HepG2 (cell line): ENCODE data around the gene DLL1. TPM values are rescaled to one million over a fixed set of nuclear protein-coding genes. Genes with fewer than 3 reads are reported as not detected.
A peak's percentile ranks its signal among the peaks of the same experiment; 100 is the strongest.

Experiments
- CREB1 ChIP-seq, 2 experiments: fragments of 450-650 bp in 1 of 2; IDR thresholded peaks; 2 replicates each; pipeline ENCODE4 v1.6.1; 2016 to 2017; ENCODE audit warnings: control low read depth in 1 of 2, mild to moderate bottlenecking in 1 of 2, missing compliant biosample characterization in 1 of 2, missing genetic modification characterization in 1 of 2
- FOXO1 ChIP-seq: sonication (generic); formaldehyde crosslinking; IDR thresholded peaks from 2 replicates; pipeline ENCODE4 v1.4.0; 2020; ENCODE audit warnings: missing genetic modification reagents
- HMGA1 ChIP-seq: sonication (generic); formaldehyde crosslinking; conservative IDR thresholded peaks from 2 replicates; pipeline ENCODE4 v1.4.0; 2020; ENCODE audit warnings: missing genetic modification reagents
- HNF4A ChIP-seq: sonication (generic); formaldehyde crosslinking; IDR thresholded peaks from 2 replicates; pipeline ENCODE4 v1.4.0; 2020; ENCODE audit warnings: missing genetic modification reagents
- HOXA5 ChIP-seq: sonication (generic); formaldehyde crosslinking; IDR thresholded peaks from 2 replicates; pipeline ENCODE4 v1.4.0; 2020; ENCODE audit warnings: missing genetic modification reagents
- KLF11 ChIP-seq: IDR thresholded peaks from 2 replicates; pipeline ENCODE4 v1.6.1; 2016; ENCODE audit warnings: missing compliant biosample characterization
- MLLT10 ChIP-seq: sonication (generic); formaldehyde crosslinking; IDR thresholded peaks from 2 replicates; pipeline ENCODE4 v1.4.0; 2020; ENCODE audit warnings: missing genetic modification reagents
- NCOA1 ChIP-seq: sonication (generic); formaldehyde crosslinking; IDR thresholded peaks from 2 replicates; pipeline ENCODE4 v1.9.0; 2021; ENCODE audit warnings: missing genetic modification reagents
- NR2C2 ChIP-seq: sonication (generic); formaldehyde crosslinking; IDR thresholded peaks from 2 replicates; pipeline ENCODE4 v1.4.0; 2020; ENCODE audit warnings: missing genetic modification reagents, mild to moderate bottlenecking, moderate library complexity, borderline replicate concordance
- RFX5 ChIP-seq: IDR thresholded peaks from 2 replicates; pipeline ENCODE4 v1.6.1; 2011; ENCODE audit warnings: low read depth, low read length, improper control_type of control experiment
- THYN1 ChIP-seq: sonication (generic); formaldehyde crosslinking; IDR thresholded peaks from 2 replicates; pipeline ENCODE4 v1.8.1; 2023; ENCODE audit warnings: low read depth, mild to moderate bottlenecking, moderate library complexity, missing genetic modification reagents, borderline replicate concordance
- TSC22D2 ChIP-seq: sonication (generic); formaldehyde crosslinking; IDR thresholded peaks from 2 replicates; pipeline ENCODE4 v1.5.1; 2020; ENCODE audit warnings: missing genetic modification reagents, mild to moderate bottlenecking, borderline replicate concordance
- ZBTB43 ChIP-seq: sonication (generic); formaldehyde crosslinking; conservative IDR thresholded peaks from 2 replicates; pipeline ENCODE4 v1.4.0; 2020; ENCODE audit warnings: missing genetic modification reagents
- ZFP36 ChIP-seq: fragments of 150-350 bp; IDR thresholded peaks from 2 replicates; pipeline ENCODE4 v1.6.1; 2018; ENCODE audit warnings: borderline replicate concordance, low read length, low read depth; ENCODE audit not compliant: partially characterized antibody
- ZKSCAN1 ChIP-seq: fragments of 150-350 bp; IDR thresholded peaks from 2 replicates; pipeline ENCODE4 v1.6.1; 2014; ENCODE audit warnings: low read length
- ZNF234 ChIP-seq: sonication (generic); formaldehyde crosslinking; conservative IDR thresholded peaks from 2 replicates; pipeline ENCODE4 v1.5.1; 2020; ENCODE audit warnings: mild to moderate bottlenecking, missing genetic modification reagents
- ZNF260 ChIP-seq: sonication (generic); formaldehyde crosslinking; IDR thresholded peaks from 2 replicates; pipeline ENCODE4 v1.4.0; 2020; ENCODE audit warnings: missing genetic modification reagents, low read depth, mild to moderate bottlenecking, borderline replicate concordance
- ZNF33A ChIP-seq: sonication (generic); formaldehyde crosslinking; IDR thresholded peaks from 2 replicates; pipeline ENCODE4 v1.5.1; 2020; ENCODE audit warnings: missing genetic modification reagents, mild to moderate bottlenecking, moderate library complexity, borderline replicate concordance
- ZNF367 ChIP-seq: sonication (generic); formaldehyde crosslinking; IDR thresholded peaks from 2 replicates; pipeline ENCODE4 v1.4.0; 2020; ENCODE audit warnings: missing genetic modification reagents, borderline replicate concordance
- ZNF446 ChIP-seq: sonication (generic); formaldehyde crosslinking; IDR thresholded peaks from 2 replicates; pipeline ENCODE4 v1.5.0; 2020; ENCODE audit warnings: mild to moderate bottlenecking, missing genetic modification reagents
- ZNF510 ChIP-seq: sonication (generic); formaldehyde crosslinking; IDR thresholded peaks from 2 replicates; pipeline ENCODE4 v1.4.0; 2020; ENCODE audit warnings: low read depth, mild to moderate bottlenecking, missing genetic modification reagents
- polyA plus RNA-seq, 8 experiments: library from polyadenylated mRNA; depleted of rRNA in 3 of 8; stranded (reverse) in 7 of 8; unstranded in 1 of 8; fragments of >200 nt; fragmentation: Illumina TruSeq in 4 of 8; extraction: Trizol in 4 of 8; gene quantifications; 2 replicates each; pipeline versions ENCODE4 v1.2.1 to v1.2.3, GENCODE V29; 2011 to 2016; ENCODE audit warnings: low read depth in 4 of 8, missing spikeins in 1 of 8, mixed read lengths in 1 of 8; ENCODE audit not compliant: insufficient read depth in 1 of 8
- total RNA-seq, 5 experiments: library from RNA; depleted of rRNA; stranded (reverse); fragments of >200 nt; fragmentation: Illumina TruSeq; extraction: Trizol; gene quantifications; 2 replicates each; pipeline ENCODE4 v1.2.3, GENCODE V29; 2016; ENCODE audit warnings: low read depth in 1 of 5
- TF ChIP-seq, protein P1 (sequence below): sonication (generic); formaldehyde crosslinking; IDR thresholded peaks from 2 replicates; pipeline ENCODE4 v1.5.1; 2020; ENCODE audit warnings: mild to moderate bottlenecking, moderate library complexity, missing genetic modification reagents
- TF ChIP-seq, protein P2 (sequence below): IDR thresholded peaks from 2 replicates; pipeline ENCODE4 v1.4.0; 2020; ENCODE audit warnings: mild to moderate bottlenecking, missing genetic modification reagents
- TF ChIP-seq, protein P3 (sequence below): sonication (generic); formaldehyde crosslinking; IDR thresholded peaks from 2 replicates; pipeline ENCODE4 v1.5.0; 2020; ENCODE audit warnings: missing genetic modification reagents

Gene DLL1
- total and polyA plus RNA-seq, 2 of the 13 experiments (the other 11 are each of a cell fraction or from before 2014, with no cell fraction given): not detected

- TF ChIP-seq NR2C2 (CRISPR knock-in tag) (no peak), ZNF510 (no peak), HOXA5 (CRISPR knock-in tag) (0 out of 2 replicates have a peak, but pooled peaks have one; percentile 27), HMGA1 (no peak), FOXO1 (CRISPR knock-in tag) (no peak), RFX5 (no peak), ZBTB43 (CRISPR knock-in tag) (no peak), TSC22D2 (CRISPR knock-in tag) (no peak), ZNF260 (CRISPR knock-in tag) (0 out of 2 replicates have a peak, but pooled peaks have one; percentile 11), HNF4A (CRISPR knock-in tag) (no peak), NCOA1 (no peak), CREB1 (IDR thresholded peaks at IDR 0.05) (no peak), CREB1 (CRISPR knock-in tag; IDR thresholded peaks at IDR 0.05) (no peak), ZFP36 (no peak), KLF11 (no peak), THYN1 (CRISPR knock-in tag) (no peak), MLLT10 (CRISPR knock-in tag) (no peak), ZNF367 (0 out of 2 replicates have a peak, but pooled peaks have one; percentile 29), ZKSCAN1 (no peak), ZNF33A (CRISPR knock-in tag) (no peak), ZNF446 (peak; percentile 88; the same call in 1 of the 2 replicates), ZNF234 (CRISPR knock-in tag) (no peak)
- TF ChIP-seq, protein P1, sequence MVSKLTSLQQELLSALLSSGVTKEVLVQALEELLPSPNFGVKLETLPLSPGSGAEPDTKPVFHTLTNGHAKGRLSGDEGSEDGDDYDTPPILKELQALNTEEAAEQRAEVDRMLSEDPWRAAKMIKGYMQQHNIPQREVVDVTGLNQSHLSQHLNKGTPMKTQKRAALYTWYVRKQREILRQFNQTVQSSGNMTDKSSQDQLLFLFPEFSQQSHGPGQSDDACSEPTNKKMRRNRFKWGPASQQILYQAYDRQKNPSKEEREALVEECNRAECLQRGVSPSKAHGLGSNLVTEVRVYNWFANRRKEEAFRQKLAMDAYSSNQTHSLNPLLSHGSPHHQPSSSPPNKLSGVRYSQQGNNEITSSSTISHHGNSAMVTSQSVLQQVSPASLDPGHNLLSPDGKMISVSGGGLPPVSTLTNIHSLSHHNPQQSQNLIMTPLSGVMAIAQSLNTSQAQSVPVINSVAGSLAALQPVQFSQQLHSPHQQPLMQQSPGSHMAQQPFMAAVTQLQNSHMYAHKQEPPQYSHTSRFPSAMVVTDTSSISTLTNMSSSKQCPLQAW: 0 out of 2 replicates have a peak, but pooled peaks have one; percentile 42
- TF ChIP-seq, protein P2, sequence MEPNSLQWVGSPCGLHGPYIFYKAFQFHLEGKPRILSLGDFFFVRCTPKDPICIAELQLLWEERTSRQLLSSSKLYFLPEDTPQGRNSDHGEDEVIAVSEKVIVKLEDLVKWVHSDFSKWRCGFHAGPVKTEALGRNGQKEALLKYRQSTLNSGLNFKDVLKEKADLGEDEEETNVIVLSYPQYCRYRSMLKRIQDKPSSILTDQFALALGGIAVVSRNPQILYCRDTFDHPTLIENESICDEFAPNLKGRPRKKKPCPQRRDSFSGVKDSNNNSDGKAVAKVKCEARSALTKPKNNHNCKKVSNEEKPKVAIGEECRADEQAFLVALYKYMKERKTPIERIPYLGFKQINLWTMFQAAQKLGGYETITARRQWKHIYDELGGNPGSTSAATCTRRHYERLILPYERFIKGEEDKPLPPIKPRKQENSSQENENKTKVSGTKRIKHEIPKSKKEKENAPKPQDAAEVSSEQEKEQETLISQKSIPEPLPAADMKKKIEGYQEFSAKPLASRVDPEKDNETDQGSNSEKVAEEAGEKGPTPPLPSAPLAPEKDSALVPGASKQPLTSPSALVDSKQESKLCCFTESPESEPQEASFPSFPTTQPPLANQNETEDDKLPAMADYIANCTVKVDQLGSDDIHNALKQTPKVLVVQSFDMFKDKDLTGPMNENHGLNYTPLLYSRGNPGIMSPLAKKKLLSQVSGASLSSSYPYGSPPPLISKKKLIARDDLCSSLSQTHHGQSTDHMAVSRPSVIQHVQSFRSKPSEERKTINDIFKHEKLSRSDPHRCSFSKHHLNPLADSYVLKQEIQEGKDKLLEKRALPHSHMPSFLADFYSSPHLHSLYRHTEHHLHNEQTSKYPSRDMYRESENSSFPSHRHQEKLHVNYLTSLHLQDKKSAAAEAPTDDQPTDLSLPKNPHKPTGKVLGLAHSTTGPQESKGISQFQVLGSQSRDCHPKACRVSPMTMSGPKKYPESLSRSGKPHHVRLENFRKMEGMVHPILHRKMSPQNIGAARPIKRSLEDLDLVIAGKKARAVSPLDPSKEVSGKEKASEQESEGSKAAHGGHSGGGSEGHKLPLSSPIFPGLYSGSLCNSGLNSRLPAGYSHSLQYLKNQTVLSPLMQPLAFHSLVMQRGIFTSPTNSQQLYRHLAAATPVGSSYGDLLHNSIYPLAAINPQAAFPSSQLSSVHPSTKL (CRISPR knock-in tag): no peak
- TF ChIP-seq, protein P3, sequence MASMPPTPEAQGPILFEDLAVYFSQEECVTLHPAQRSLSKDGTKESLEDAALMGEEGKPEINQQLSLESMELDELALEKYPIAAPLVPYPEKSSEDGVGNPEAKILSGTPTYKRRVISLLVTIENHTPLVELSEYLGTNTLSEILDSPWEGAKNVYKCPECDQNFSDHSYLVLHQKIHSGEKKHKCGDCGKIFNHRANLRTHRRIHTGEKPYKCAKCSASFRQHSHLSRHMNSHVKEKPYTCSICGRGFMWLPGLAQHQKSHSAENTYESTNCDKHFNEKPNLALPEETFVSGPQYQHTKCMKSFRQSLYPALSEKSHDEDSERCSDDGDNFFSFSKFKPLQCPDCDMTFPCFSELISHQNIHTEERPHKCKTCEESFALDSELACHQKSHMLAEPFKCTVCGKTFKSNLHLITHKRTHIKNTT: no peak
These were observed 15.0 kb upstream of the DLL1 start (continued) for GRCh38 chr6:170305805-170306323.
